A673 (cell line): ENCODE data around the gene CSN3. TPM values are rescaled to one million over a fixed set of nuclear protein-coding genes. Genes with fewer than 3 reads are reported as not detected.

Source experiments
- BruUV-seq: library from RNA; stranded (reverse); fragments of 400-500 nt; replicated peaks from 2 replicates; lab custom pipeline; 2021; lab: Mats Ljungman, UMichigan
- CTCF ChIA-PET: fragments of 300-600 bp; sonication (Branson Sonifier 250); formaldehyde crosslinking; loops from one replicate; lab custom pipeline; 2022; ENCODE audit warnings: antibody characterized with exemption; lab: Charles Lee
- POLR2A ChIA-PET: fragments of 300-600 bp; sonication (Branson Sonifier 250); formaldehyde crosslinking; loops from one replicate; lab custom pipeline; 2022; ENCODE audit warnings: antibody characterized with exemption; ENCODE audit not compliant: low non-redundant PET; lab: Charles Lee
- DNase-seq: peaks from one replicate; pipeline ENCODE4 v3.0.0-alpha.2; 2015; ENCODE audit warnings: low spot score
- H3K27ac ChIP-seq: fragments of 200-600 bp; sonication (generic); 2 replicates; pipeline ENCODE4 v1.5.1; 2016; ENCODE audit warnings: mixed run types, low read depth, mild to moderate bottlenecking, mixed read lengths, antibody characterized with exemption, low read length; ENCODE audit not compliant: poor library complexity, severe bottlenecking
- H3K27me3 ChIP-seq: fragments of 200-600 bp; sonication (generic); replicated peaks from 2 replicates; pipeline ENCODE4 v1.6.1; 2017; ENCODE audit warnings: mixed run types, low read depth, mild to moderate bottlenecking, mixed read lengths, antibody characterized with exemption, low read length; ENCODE audit not compliant: insufficient read depth, poor library complexity
- H3K36me3 ChIP-seq: fragments of 200-600 bp; sonication (generic); 2 replicates; pipeline ENCODE4 v1.6.1; 2016; ENCODE audit warnings: mixed run types, mild to moderate bottlenecking, mixed read lengths, antibody characterized with exemption, low read length; ENCODE audit not compliant: insufficient read depth, poor library complexity, severe bottlenecking
- H3K4me1 ChIP-seq: fragments of 200-600 bp; sonication (generic); 2 replicates; pipeline ENCODE4 v1.6.1; 2017; ENCODE audit warnings: mixed run types, mild to moderate bottlenecking, mixed read lengths, antibody characterized with exemption, low read length; ENCODE audit not compliant: insufficient read depth, poor library complexity, severe bottlenecking
- H3K4me3 ChIP-seq: fragments of 200-600 bp; sonication (generic); 2 replicates; pipeline ENCODE4 v1.5.1; 2016; ENCODE audit warnings: low read depth, mixed run types, mild to moderate bottlenecking, mixed read lengths, low read length; ENCODE audit not compliant: poor library complexity, severe bottlenecking
- H3K9me3 ChIP-seq: fragments of 200-600 bp; sonication (generic); 2 replicates; pipeline ENCODE4 v1.6.1; 2016; ENCODE audit warnings: mixed run types, low read depth, mild to moderate bottlenecking, mixed read lengths, antibody characterized with exemption, low read length; ENCODE audit not compliant: poor library complexity, severe bottlenecking
- CTCF ChIP-seq: fragments of 300-800, 200-600 bp; sonication (generic); conservative IDR thresholded peaks from 2 replicates; pipeline ENCODE4 v1.5.1; 2017; ENCODE audit warnings: low read depth, mild to moderate bottlenecking, antibody characterized with exemption, low read length, moderate library complexity, mixed read lengths
- EZH2 ChIP-seq: fragments of 200-600 bp; sonication (generic); IDR thresholded peaks from 2 replicates; pipeline ENCODE4 v1.6.1; 2017; ENCODE audit warnings: borderline replicate concordance, low read depth, mild to moderate bottlenecking, mixed read lengths, antibody characterized with exemption, low read length; ENCODE audit not compliant: poor library complexity, severe bottlenecking
- intact Hi-C: fragments of 100-400 bp; cut with micrococcal nuclease; formaldehyde crosslinking; loops from one replicate; pipeline ENCODE4 v1.10.0; 2022; ENCODE audit not compliant: unreplicated experiment
- total RNA-seq: library from RNA; stranded (reverse); gene quantifications from 2 replicates; pipeline ENCODE4 v1.2.3, GENCODE V29; 2021

The CSN3 gene
- total RNA-seq, 1 experiment from 2014 or later, result not detected

DNA sequence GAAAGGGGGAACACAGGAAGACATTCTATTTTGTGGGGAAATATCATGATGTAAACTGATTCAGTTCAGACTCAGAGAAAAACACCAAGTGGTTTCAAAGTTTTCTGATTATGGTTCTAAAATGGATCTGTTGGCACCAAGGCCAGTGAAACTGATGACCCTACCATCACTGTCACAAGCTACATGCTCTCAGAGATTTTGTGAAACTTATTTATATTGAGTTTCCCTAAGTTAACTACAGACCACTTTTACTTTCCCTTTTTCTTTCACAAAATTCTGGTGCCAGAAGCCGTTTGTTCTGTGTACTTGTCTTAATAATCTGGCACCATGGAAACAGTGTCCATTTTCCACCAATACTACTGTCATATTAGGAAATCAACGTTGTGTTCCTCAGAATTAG lies 48.9 kb downstream of the CSN3 start:
- no peak for TF ChIP-seq EZH2
- TF ChIP-seq CTCF, result no peak
- Histone ChIP-seq H3K27ac (no peak overlapping the region), H3K27me3 (no peaks in the 10 kb centered on the region), H3K4me3 (no peak overlapping the region), H3K36me3 (no peaks in the 10 kb centered on the region), H3K4me1 (no peaks in the 10 kb centered on the region), H3K9me3 (no peaks in the 10 kb centered on the region)
- no TSS peak for BruUV-seq
- CTCF ChIA-PET, result no interaction called here
- POLR2A ChIA-PET, result no interaction called here
- no peak for DNase-seq
- intact Hi-C loops, result no loop called here

DNA sequence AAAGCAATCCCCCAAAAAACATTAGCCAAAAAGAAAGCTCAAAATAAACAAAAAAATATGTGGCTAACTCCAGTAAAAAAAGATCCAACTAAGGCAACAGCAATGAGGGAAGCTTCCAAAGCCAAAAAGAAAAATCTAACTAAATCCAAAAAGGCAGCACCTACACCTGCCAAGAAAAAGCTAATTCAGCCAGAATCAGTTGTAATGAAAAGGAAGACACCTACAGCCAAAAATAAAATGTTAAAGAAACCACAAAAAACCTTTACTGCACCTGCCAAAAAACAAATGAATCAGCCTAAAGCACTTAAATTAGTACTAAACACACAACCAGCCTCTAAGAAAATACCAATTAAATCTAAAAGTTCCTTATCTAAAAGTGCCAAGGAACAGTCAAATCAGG lies 55.2 kb downstream of the CSN3 start:
- TF ChIP-seq EZH2, result no peak
- no peak for TF ChIP-seq CTCF
- no peak for DNase-seq
- H3K4me3 ChIP-seq, result no peak overlapping the region
- peaks cover 3% of the 10 kb centered on the region for H3K27me3 ChIP-seq
- no TSS peak for BruUV-seq
- ChIA-PET CTCF (no interaction called here), POLR2A (no interaction called here)
- no peaks in the 10 kb centered on the region for H3K4me1 ChIP-seq
- H3K27ac ChIP-seq, result no peak overlapping the region
- no peaks in the 10 kb centered on the region for H3K36me3 ChIP-seq
- H3K9me3 ChIP-seq, result no peaks in the 10 kb centered on the region
- intact Hi-C loops, result no loop called here

- Histone ChIP-seq H3K4me1 (no peaks in the 10 kb centered on the region), H3K4me3 (no peak overlapping the region), H3K27me3 (peaks cover 3% of the 10 kb centered on the region), H3K36me3 (no peaks in the 10 kb centered on the region), H3K27ac (no peak overlapping the region), H3K9me3 (no peaks in the 10 kb centered on the region)
- intact Hi-C loops, result no loop called here
- DNase-seq, result no peak
- BruUV-seq, result no TSS peak
- POLR2A ChIA-PET, result no interaction called here
- no peak for TF ChIP-seq CTCF
- TF ChIP-seq EZH2, result no peak
- CTCF ChIA-PET, result no interaction called here
Measured at GRCh38 chr4:70298051-70298450, 55.7 kb downstream of the CSN3 start.
